ENCODE measurements around the gene DCST2.

The DCST2 gene

GRCh38 chr1:155033524-155033923 lies at the start of gene DCST2, which contains the start of gene DCST1:
Gene DCST2 (minus strand): TSS chr1:155033781. CDS start chr1:155033701, 80 bp downstream.
Gene DCST1 (plus strand): TSS chr1:155033824. CDS start chr1:155034037, 213 bp downstream.
- no peak for DNase-seq

GRCh38 chr1:155083052-155083541 lies 49.5 kb upstream of the DCST2 start:
- DNase-seq: no peak

- DNase-seq: no peak
Observed at GRCh38 chr1:155082301-155083051, 48.9 kb upstream of the DCST2 start.

GRCh38 chr1:155081472-155082300 lies 48.1 kb upstream of the DCST2 start:
- no peak for DNase-seq

- DNase-seq: peak; percentile 40
Observed at GRCh38 chr1:155080312-155081228, 47.0 kb upstream of the DCST2 start.

- DNase-seq: no peak
Observed at GRCh38 chr1:155079487-155080311, 46.1 kb upstream of the DCST2 start.

- no peak for DNase-seq
Observed at GRCh38 chr1:155079210-155079486, 45.6 kb upstream of the DCST2 start.

GRCh38 chr1:155078469-155079209 lies 45.1 kb upstream of the DCST2 start, which contains the start of gene EFNA3:
Gene EFNA3 (plus strand): TSS chr1:155078837. CDS start chr1:155078942, 105 bp downstream.
- peak; percentile 35 for DNase-seq

- DNase-seq: no peak
Observed at GRCh38 chr1:155077758-155078445, 44.3 kb upstream of the DCST2 start.

- DNase-seq: no peak
Observed at GRCh38 chr1:155077346-155077745, 43.8 kb upstream of the DCST2 start.

- DNase-seq: no peak
Observed at GRCh38 chr1:155076371-155076770, 42.8 kb upstream of the DCST2 start.

- no peak for DNase-seq
Observed at GRCh38 chr1:155075535-155075934, 42.0 kb upstream of the DCST2 start.

- DNase-seq: no peak
Observed at GRCh38 chr1:155073377-155074242, 40.0 kb upstream of the DCST2 start.

GRCh38 chr1:155072531-155073289 lies 39.1 kb upstream of the DCST2 start:
- DNase-seq: no peak

- no peak for DNase-seq
Observed at GRCh38 chr1:155071701-155072100, 38.1 kb upstream of the DCST2 start.

- DNase-seq: peak; percentile 67
Observed at GRCh38 chr1:155070721-155071569, 37.4 kb upstream of the DCST2 start.

GRCh38 chr1:155070158-155070621 lies 36.6 kb upstream of the DCST2 start:
- DNase-seq: no peak

Measured in SHP77 treated with DMSO at 0.1 percent for 48 hours (cell line).